K562 (cell line): Measurements from ENCODE around the gene CBFA2T2. TPM values are rescaled to one million over a fixed set of nuclear protein-coding genes. Genes with fewer than 3 reads are reported as not detected.

Experiments used
- ARID1B ChIP-seq: fragments of 450-650 bp; IDR thresholded peaks from 2 replicates; pipeline ENCODE4 v1.6.1; 2016; ENCODE audit warnings: antibody characterized with exemption, mild to moderate bottlenecking, inconsistent platforms
- BACH1 ChIP-seq: fragments of 200-800 bp; sonication (Bioruptor generic); IDR thresholded peaks from 2 replicates; pipeline ENCODE4 v1.6.1; 2016; ENCODE audit warnings: missing genetic modification characterization, missing compliant biosample characterization
- CAMTA2 ChIP-seq: fragments of 250-450 bp; sonication (Bioruptor Pico); conservative IDR thresholded peaks from 2 replicates; pipeline ENCODE4 v1.5.1; 2022
- CHD1 ChIP-seq: fragments of 200-600 bp; sonication (generic); IDR thresholded peaks from one replicate; pipeline ENCODE4 v1.6.1; 2012; ENCODE audit warnings: mild to moderate bottlenecking, moderate library complexity, low read length, inconsistent platforms
- CXXC5 ChIP-seq: fragments of 250-450 bp; sonication (Bioruptor Pico); IDR thresholded peaks from 2 replicates; pipeline ENCODE4 v1.8.0; 2022; ENCODE audit warnings: inconsistent platforms, mild to moderate bottlenecking, moderate library complexity
- EGR1 ChIP-seq: fragments of 450-650 bp; conservative IDR thresholded peaks from 2 replicates; pipeline ENCODE4 v1.6.1; 2017; ENCODE audit warnings: mild to moderate bottlenecking
- FOXA3 ChIP-seq, 2 experiments: fragments of 450-650 bp in 1 of 2; sonication (generic) in 1 of 2; formaldehyde crosslinking; IDR thresholded peaks in 1 of 2; conservative IDR thresholded peaks in 1 of 2; 2 replicates each; pipeline versions ENCODE4 v1.4.0 to v1.8.0; 2020 to 2022; ENCODE audit warnings: mild to moderate bottlenecking in 2 of 2, missing genetic modification reagents in 1 of 2
- HDAC1 ChIP-seq, 2 experiments: fragments of 450-650 bp; IDR thresholded peaks; 2 replicates each; pipeline ENCODE4 v1.6.1; 2016 to 2017; ENCODE audit warnings: inconsistent platforms in 1 of 2, mild to moderate bottlenecking in 1 of 2, moderate library complexity in 1 of 2
- HMGN3 ChIP-seq: IDR thresholded peaks from 2 replicates; pipeline ENCODE4 v1.6.1; 2011; ENCODE audit warnings: borderline replicate concordance, low read depth, mild to moderate bottlenecking, mixed read lengths, low read length; ENCODE audit not compliant: insufficient read length; ENCODE audit errors: extremely low read depth
- HNRNPL ChIP-seq: fragments of 200-400 bp; formaldehyde crosslinking; IDR thresholded peaks from 2 replicates; pipeline ENCODE4 v1.6.1; 2017; ENCODE audit warnings: low read depth, mild to moderate bottlenecking, low read length
- MTF1 ChIP-seq: fragments of 250-450 bp; sonication (Bioruptor Pico); IDR thresholded peaks from 2 replicates; pipeline ENCODE4 v1.9.0; 2021; ENCODE audit warnings: moderate library complexity, mild to moderate bottlenecking, inconsistent platforms, borderline replicate concordance
- NR1H2 ChIP-seq: sonication (generic); formaldehyde crosslinking; IDR thresholded peaks from 2 replicates; pipeline ENCODE4 v1.4.0; 2020; ENCODE audit warnings: mild to moderate bottlenecking, missing genetic modification reagents
- NR4A1 ChIP-seq, 2 experiments: fragments of 250-450 bp in 1 of 2; fragments of 450-650 bp in 1 of 2; sonication (Bioruptor Pico) in 1 of 2; IDR thresholded peaks; 2 replicates each; pipeline versions ENCODE4 v1.4.0 to v1.6.1; 2016 to 2020; ENCODE audit warnings: mild to moderate bottlenecking in 2 of 2, missing compliant biosample characterization in 1 of 2, missing genetic modification characterization in 1 of 2, moderate library complexity in 1 of 2
- RBM25 ChIP-seq: fragments of 200-400 bp; formaldehyde crosslinking; IDR thresholded peaks from 2 replicates; pipeline ENCODE4 v1.6.1; 2018; ENCODE audit warnings: low read length, low read depth, moderate library complexity; ENCODE audit not compliant: severe bottlenecking
- SIN3B ChIP-seq: fragments of 450-650 bp; IDR thresholded peaks from 2 replicates; pipeline ENCODE4 v1.6.1; 2017; ENCODE audit warnings: low read depth, mild to moderate bottlenecking, moderate library complexity
- TCF7L2 ChIP-seq: fragments of 150-350 bp; IDR thresholded peaks from 2 replicates; pipeline ENCODE4 v1.6.1; 2016; ENCODE audit warnings: low read depth, mild to moderate bottlenecking, low read length, moderate library complexity
- TFAM ChIP-seq: fragments of 250-450 bp; sonication (Bioruptor Pico); conservative IDR thresholded peaks from 2 replicates; pipeline ENCODE4 v1.5.0; 2021; ENCODE audit warnings: mild to moderate bottlenecking, moderate library complexity
- WHSC1 ChIP-seq: IDR thresholded peaks from one replicate; pipeline ENCODE4 v1.6.1; 2012; ENCODE audit warnings: low read length, control low read depth, inconsistent platforms
- ZNF24 ChIP-seq: fragments of 450-650 bp; IDR thresholded peaks from 2 replicates; pipeline ENCODE4 v1.6.1; 2016
- ZNF274 ChIP-seq: IDR thresholded peaks from 2 replicates; pipeline ENCODE4 v1.6.1; 2011; ENCODE audit warnings: low read depth, mild to moderate bottlenecking, low read length, moderate library complexity, borderline replicate concordance
- ZNF311 ChIP-seq: fragments of 250-450 bp; sonication (Bioruptor Pico); IDR thresholded peaks from 2 replicates; pipeline ENCODE4 v1.4.0; 2020; ENCODE audit warnings: mild to moderate bottlenecking, moderate library complexity
- polyA plus RNA-seq, 8 experiments: library from polyadenylated mRNA; depleted of rRNA in 4 of 8; stranded (reverse) in 5 of 8; unstranded in 3 of 8; fragments of >200 nt; fragmentation: Nextera tagmentation in 2 of 8; fragmentation: Illumina TruSeq in 1 of 8; extraction: Ambion mirVana in 2 of 8; extraction: Trizol in 1 of 8; gene quantifications; 2 replicates each; pipeline versions ENCODE4 v1.2.1 to v1.2.3, GENCODE V29; 2011 to 2014; ENCODE audit warnings: inconsistent platforms in 1 of 8, missing spikeins in 1 of 8
- total RNA-seq, 7 experiments: library from RNA; depleted of rRNA in 6 of 7; stranded (reverse); fragments of >200 nt in 6 of 7; fragmentation: Illumina TruSeq in 2 of 7; extraction: Trizol in 2 of 7; gene quantifications; 2 replicates each; pipeline versions ENCODE4 v1.2.1 to v1.2.3, GENCODE V29; 2011 to 2021; ENCODE audit warnings: low replicate concordance in 1 of 7
- TF ChIP-seq, protein P1 (sequence below): fragments of 200-800 bp; sonication (Bioruptor generic); IDR thresholded peaks from 2 replicates; pipeline ENCODE4 v1.6.1; 2017; ENCODE audit warnings: missing genetic modification characterization, missing compliant biosample characterization
- TF ChIP-seq, protein P2 (sequence below), 2 experiments: fragments of 450-650 bp in 1 of 2; sonication (generic) in 1 of 2; formaldehyde crosslinking; conservative IDR thresholded peaks; 2 replicates each; pipeline versions ENCODE4 v1.4.0 to v1.8.1; 2020 to 2022; ENCODE audit warnings: mild to moderate bottlenecking in 1 of 2, missing genetic modification reagents in 1 of 2
- TF ChIP-seq, protein P3 (sequence below), 3 experiments: IDR thresholded peaks in 2 of 3; conservative IDR thresholded peaks in 1 of 3; 2 replicates each; pipeline ENCODE4 v1.5.1; 2011 to 2012; ENCODE audit warnings: low read length in 3 of 3, mild to moderate bottlenecking in 3 of 3, control low read depth in 2 of 3, improper control_type of control experiment in 1 of 3, inconsistent platforms in 1 of 3, low read depth in 1 of 3, mixed read lengths in 1 of 3, moderate library complexity in 1 of 3; ENCODE audit not compliant: insufficient read depth in 2 of 3
- TF ChIP-seq, protein P4 (sequence below): sonication (generic); formaldehyde crosslinking; IDR thresholded peaks from 2 replicates; pipeline ENCODE4 v1.8.0; 2022; ENCODE audit warnings: mild to moderate bottlenecking, missing genetic modification reagents

Gene CBFA2T2
- total and polyA plus RNA-seq, 9 of the 15 experiments (the other 6 are each of a cell fraction or from before 2014, with no cell fraction given) = 0.27 to 9.6 (median 5.8) TPM

DNA sequence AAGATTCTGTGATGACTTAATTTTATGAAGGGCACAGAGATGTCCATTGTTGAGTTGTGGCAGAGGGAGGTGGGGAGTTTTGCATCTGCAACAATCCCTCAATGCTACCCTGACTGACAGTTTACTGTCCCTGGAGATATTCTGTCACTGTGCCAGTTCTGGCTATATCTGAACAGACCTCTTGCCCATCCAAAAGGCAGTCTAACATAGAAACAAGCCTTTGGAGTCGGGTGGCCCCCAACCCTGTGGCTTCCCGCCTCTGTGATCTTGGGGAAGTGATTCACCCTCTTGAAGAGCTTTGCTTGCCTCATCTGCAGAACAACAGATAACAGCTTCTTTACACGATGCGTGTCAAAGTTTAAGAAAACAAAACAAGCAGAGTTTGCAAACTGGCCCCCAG is 200.1 kb downstream of the CBFA2T2 start (continued):
- 0 out of 2 replicates have a peak, but pooled peaks have one; percentile 18 for TF ChIP-seq ZNF274
- no peak for TF ChIP-seq BACH1 (tag)
- TF ChIP-seq, protein P1, sequence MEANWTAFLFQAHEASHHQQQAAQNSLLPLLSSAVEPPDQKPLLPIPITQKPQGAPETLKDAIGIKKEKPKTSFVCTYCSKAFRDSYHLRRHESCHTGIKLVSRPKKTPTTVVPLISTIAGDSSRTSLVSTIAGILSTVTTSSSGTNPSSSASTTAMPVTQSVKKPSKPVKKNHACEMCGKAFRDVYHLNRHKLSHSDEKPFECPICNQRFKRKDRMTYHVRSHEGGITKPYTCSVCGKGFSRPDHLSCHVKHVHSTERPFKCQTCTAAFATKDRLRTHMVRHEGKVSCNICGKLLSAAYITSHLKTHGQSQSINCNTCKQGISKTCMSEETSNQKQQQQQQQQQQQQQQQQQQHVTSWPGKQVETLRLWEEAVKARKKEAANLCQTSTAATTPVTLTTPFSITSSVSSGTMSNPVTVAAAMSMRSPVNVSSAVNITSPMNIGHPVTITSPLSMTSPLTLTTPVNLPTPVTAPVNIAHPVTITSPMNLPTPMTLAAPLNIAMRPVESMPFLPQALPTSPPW = peak; percentile 83
- peak; percentile 96 for TF ChIP-seq ARID1B
- no peak for TF ChIP-seq WHSC1
- TF ChIP-seq TCF7L2 = no peak
- peak; percentile 76 to 98; a peak in 3 of 4 replicates for TF ChIP-seq HDAC1 (IDR thresholded peaks at IDR 0.05)
- TF ChIP-seq, protein P2, sequence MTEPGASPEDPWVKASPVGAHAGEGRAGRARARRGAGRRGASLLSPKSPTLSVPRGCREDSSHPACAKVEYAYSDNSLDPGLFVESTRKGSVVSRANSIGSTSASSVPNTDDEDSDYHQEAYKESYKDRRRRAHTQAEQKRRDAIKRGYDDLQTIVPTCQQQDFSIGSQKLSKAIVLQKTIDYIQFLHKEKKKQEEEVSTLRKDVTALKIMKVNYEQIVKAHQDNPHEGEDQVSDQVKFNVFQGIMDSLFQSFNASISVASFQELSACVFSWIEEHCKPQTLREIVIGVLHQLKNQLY (CRISPR knock-in tag; conservative IDR thresholded peaks at IDR 0.05) = no peak
- TF ChIP-seq TFAM (CRISPR knock-in tag) = no peak
- TF ChIP-seq FOXA3 (CRISPR knock-in tag; conservative IDR thresholded peaks at IDR 0.05 in 1 of 2, IDR thresholded peaks at IDR 0.05 in 1 of 2) = peak; percentile 49 to 63; a peak in 2 of 4 replicates
- TF ChIP-seq ZNF24 = no peak
- no peak for TF ChIP-seq NR4A1 (CRISPR knock-in tag; IDR thresholded peaks at IDR 0.05)
- no peak for TF ChIP-seq NR4A1 (tag; IDR thresholded peaks at IDR 0.05)
- TF ChIP-seq HNRNPL = no peak
- no peak for TF ChIP-seq EGR1
- TF ChIP-seq CXXC5 = peak; percentile 79
- no peak for TF ChIP-seq NR1H2
- no peak for TF ChIP-seq SIN3B
- no peak for TF ChIP-seq RBM25
- no peak for TF ChIP-seq HMGN3
- TF ChIP-seq MTF1 (CRISPR knock-in tag) = no peak
- no peak for TF ChIP-seq ZNF311 (CRISPR knock-in tag)
- TF ChIP-seq, protein P3, sequence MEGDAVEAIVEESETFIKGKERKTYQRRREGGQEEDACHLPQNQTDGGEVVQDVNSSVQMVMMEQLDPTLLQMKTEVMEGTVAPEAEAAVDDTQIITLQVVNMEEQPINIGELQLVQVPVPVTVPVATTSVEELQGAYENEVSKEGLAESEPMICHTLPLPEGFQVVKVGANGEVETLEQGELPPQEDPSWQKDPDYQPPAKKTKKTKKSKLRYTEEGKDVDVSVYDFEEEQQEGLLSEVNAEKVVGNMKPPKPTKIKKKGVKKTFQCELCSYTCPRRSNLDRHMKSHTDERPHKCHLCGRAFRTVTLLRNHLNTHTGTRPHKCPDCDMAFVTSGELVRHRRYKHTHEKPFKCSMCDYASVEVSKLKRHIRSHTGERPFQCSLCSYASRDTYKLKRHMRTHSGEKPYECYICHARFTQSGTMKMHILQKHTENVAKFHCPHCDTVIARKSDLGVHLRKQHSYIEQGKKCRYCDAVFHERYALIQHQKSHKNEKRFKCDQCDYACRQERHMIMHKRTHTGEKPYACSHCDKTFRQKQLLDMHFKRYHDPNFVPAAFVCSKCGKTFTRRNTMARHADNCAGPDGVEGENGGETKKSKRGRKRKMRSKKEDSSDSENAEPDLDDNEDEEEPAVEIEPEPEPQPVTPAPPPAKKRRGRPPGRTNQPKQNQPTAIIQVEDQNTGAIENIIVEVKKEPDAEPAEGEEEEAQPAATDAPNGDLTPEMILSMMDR (IDR thresholded peaks at IDR 0.05 in 2 of 3, conservative IDR thresholded peaks at IDR 0.05 in 1 of 3; ENCODE audit: insufficient read depth in 2 of 3, low read depth in 1 of 3, low read length in 3 of 3) = no peak
- no peak for TF ChIP-seq CAMTA2 (CRISPR knock-in tag)
- TF ChIP-seq CHD1 = no peak
- TF ChIP-seq, protein P4, sequence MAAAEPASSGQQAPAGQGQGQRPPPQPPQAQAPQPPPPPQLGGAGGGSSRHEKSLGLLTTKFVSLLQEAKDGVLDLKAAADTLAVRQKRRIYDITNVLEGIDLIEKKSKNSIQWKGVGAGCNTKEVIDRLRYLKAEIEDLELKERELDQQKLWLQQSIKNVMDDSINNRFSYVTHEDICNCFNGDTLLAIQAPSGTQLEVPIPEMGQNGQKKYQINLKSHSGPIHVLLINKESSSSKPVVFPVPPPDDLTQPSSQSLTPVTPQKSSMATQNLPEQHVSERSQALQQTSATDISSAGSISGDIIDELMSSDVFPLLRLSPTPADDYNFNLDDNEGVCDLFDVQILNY (CRISPR knock-in tag) = no peak
